Measurements from ENCODE around the gene FOXP2. TPM values are rescaled to one million over a fixed set of nuclear protein-coding genes. Genes with fewer than 3 reads are reported as not detected.

The FOXP2 gene
- total RNA-seq, 1 donor from 2014 or later: 0.64 TPM

DNA sequence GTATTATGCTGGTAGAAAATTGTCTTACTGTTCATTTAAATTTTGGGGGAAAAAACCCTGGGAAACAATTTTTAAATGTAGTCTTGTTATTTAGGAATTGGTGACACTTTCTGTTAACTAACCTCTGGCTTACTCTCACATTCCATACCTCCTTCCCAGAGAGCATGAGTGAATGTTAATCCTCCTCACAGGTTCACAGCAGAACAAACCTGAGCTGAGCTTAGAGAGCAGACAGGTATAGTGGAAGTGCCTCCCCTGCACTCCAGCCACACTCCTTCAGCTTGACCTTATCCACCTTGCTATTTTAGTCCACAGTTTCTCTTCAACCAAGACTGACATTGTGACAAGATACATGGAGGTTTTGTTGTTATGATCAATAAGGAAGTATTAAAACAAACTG lies 235.9 kb downstream of the FOXP2 start:
- DNase-seq (ENCODE audit: low read depth): no peak

DNA sequence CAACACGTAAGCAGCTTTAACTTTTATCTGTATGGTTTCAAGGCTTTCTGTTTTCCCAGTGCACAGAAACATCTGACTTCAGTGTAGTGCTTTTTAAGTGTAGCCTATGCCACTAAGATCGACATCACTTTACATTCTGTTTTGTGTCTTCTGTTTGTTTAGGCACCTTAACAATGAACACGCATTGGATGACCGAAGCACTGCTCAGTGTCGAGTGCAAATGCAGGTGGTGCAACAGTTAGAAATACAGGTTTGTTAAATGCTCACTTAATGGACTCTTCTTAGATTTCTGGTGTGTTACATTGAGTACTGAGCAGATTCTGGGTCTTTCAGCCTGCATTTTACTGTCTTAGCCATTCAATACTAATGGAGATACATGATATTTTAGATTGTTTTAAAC lies 237.4 kb downstream of the FOXP2 start:
- DNase-seq (ENCODE audit: low read depth): no peak

DNA sequence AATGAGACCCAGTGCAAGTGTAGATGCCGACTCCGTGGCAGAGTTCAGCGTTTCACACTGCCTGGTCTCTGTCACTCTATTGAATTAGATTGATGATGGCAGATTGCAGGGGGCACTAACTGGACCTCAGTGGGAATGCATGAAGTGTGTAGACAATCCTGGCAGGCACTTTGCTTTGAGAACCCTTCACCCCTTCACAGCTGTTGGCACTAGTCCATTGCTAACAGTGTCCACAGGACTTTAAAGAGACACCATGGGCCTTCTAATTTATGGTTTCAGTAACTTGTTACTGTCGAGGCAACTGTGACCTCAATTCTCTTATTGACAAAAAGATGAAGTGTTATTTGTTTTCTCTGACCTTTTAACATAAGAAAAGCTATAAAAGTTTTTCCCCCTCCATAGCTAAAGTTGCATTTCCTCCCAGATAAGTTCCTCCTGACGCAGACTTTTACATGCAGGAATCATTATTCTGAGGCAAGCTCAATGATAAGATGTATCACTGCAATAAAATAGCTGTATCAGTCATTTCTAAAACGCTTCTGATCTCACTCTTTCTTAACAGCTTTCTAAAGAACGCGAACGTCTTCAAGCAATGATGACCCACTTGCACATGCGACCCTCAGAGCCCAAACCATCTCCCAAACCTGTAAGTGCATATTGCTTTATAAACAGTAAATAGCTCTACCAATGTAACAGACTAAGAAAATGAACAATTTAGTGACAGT lies 238.9 kb downstream of the FOXP2 start:
- DNase-seq (ENCODE audit: low read depth): peak; percentile 32

DNA sequence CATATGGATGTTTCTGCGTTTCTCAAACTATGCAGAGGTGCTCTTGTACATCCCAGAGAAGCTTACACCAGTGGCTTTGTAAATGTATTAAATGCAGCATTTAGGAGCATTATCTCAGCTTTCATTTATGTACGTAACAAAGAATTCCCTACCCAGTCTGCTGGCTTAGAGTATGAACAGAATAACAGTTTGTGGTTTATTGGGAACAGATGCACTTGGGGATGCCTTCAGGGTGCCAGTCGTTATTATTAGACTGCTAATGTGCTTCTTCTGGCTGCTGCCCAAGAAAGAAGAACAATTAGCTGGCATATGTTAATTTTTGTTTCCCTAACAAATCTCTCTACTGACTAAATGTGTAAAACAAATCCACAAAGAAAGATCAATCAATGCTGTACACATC lies 241.9 kb downstream of the FOXP2 start:
- DNase-seq (ENCODE audit: low read depth): peak; percentile 74

DNA sequence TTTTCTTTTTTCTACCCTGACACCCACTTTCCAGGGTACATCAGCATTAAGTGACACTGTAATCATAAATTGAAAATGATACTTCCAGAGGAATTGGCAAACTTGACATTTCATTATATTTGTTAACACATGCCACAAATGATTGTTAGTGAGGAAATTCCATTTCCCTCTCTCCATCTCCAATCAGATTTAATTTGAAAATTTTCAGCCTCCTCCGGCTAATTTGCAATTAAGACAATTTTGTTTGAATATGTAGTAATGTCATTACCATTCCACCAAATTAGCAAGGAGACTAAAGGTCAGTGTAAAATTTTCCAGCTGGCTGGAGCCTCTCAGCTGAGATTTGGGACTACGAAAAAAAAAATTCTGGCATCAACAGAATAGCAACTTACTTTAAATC lies 242.7 kb downstream of the FOXP2 start:
- DNase-seq (ENCODE audit: low read depth): no peak

DNA sequence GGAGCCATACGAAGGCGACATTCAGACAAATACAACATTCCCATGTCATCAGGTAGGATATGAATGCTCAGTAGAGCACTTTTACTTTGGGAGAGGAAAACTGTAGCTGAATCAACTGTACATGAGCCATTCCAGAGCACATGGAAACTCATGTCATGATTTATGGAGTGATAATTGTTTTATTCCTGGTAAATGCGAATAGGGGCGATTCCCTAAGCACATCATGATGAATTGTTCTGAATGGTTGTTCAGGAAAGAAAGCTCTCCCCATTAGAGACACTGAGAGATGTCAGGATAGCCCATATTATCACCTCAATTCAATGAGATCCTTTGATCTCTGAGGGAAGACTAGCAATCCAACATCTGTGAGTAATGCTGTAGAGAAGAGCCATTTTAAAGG lies 243.6 kb downstream of the FOXP2 start:
- DNase-seq (ENCODE audit: low read depth): no peak

DNA sequence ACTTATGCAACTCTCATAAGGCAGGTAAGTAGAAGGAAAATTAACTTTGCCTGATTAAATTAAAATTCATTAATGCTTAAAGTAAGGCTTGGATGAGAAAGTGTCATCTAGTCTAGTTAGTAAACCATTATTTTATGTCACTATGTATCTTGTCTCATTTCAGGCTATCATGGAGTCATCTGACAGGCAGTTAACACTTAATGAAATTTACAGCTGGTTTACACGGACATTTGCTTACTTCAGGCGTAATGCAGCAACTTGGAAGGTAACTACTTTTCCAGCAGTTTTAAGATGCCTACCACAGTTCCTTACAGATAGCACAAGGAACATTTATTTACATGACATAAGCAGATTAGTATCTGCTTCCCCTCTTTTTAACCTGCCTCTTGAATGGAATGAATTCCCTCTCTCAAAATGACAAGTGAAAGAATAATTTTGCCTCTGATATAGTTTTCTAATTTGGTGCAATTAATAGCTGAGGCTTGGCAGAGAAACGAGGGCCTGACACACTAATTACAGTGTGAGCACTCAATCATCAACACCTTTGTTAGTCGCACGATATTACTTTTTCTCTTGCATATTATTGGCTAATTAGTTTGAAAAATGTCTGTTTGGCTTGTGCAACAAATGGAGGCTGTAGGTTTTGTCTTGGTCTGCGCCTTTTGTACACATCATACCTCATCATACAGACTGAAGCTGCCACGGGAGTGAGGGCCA lies 245.0 kb downstream of the FOXP2 start:
- no peak for DNase-seq (ENCODE audit: low read depth)

DNA sequence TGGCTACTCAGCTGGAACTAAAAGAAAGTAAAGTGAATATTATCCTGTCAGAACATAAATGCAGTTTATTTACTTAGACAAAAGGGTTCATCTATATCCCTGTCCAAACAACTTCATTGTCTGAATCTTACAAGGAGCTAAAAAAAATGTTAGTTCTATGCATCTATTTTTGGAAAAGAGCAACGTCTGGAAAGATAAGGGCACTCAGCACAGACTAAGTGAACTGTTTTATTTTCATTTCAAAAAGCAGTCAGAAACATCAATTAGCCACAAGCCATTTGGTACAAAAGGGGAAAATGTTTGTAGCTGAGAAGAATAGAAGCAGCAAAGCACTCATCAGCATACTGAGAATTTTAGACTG lies 245.5 kb downstream of the FOXP2 start:
- no peak for DNase-seq (ENCODE audit: low read depth)

DNA sequence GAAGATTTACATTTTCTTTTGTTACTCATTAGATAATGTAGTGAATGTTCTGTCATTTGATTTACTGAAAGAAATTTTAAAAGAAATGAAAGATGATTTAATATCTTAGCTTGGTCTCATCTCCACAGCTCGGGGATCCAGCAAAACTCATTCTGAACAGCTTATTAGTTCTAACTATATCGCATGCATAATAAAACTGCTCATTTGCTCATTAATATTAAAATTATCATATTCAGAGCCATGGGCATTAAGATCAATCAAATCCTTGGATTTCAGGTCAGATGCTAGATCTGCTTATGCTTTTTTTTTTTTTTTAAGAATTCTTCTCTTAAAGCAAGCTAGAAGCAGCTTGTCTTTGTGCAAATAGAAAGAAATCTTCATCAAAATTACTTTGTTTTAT lies 246.1 kb downstream of the FOXP2 start:
- no peak for DNase-seq (ENCODE audit: low read depth)

DNA sequence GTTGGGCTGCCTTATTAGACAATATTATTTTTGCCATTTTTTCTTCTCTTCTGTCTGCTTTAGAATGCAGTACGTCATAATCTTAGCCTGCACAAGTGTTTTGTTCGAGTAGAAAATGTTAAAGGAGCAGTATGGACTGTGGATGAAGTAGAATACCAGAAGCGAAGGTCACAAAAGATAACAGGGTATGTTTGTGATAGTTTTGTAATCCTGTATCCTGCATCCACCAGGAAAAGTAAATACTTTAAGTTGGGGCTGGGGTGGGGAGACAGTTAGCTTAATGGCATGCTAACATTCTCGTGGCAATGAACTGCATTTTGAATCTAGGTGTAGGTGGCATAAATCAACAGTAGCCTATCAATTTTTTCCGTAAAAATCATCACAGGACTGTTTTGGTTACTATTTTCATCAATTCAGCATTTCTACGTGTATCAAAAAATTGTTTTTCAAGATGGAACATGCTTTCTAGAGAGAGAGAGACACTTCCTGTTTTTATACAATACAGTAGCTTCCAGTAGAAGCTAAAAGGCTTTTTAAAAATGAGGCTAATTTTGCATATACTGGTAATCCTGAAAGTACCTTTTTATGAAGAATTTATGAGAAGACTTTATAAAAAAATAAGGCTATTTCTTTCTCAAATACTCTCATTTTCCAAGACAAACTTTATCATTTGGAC lies 247.5 kb downstream of the FOXP2 start:
- DNase-seq (ENCODE audit: low read depth): no peak

DNA sequence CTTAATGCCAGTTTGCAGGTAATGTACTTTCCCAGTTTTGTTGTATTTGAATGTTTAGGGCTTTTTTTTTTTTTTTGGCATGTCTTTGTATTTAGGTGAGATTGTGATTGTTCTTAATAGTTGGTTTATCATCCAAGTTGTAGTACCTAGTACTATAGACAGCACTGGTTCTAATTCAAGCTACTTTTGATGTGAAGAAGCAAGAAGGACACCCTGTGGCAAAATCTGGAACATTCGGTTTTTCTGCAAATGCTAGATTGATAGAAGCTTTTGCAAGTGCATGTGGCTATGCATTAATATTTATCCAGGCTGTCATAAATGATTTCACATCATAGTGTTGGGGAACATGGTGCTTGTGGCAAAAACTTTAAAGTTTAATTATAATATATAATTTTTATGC lies 248.9 kb downstream of the FOXP2 start:
- DNase-seq (ENCODE audit: low read depth): peak; percentile 30

DNA sequence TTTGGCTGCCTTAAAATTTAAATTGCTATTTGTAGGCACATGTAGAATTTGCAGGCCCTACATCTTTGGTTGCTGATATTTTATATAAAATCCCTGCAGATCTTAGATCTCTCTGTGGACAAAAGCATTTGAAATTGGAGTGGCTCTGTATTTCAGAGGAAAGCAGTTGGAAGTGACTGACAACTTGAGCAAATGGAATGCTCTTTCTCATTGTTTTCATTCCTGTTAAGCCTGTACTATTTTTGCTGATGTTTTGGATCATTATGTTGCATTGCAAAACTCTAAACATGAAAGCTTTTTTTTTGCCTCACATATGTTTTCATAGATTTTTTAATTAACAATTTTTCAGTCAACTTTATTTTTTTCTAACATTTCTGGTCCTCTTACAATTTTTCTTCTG lies 256.1 kb downstream of the FOXP2 start:
- peak; percentile 26 for DNase-seq (ENCODE audit: low read depth)

DNA sequence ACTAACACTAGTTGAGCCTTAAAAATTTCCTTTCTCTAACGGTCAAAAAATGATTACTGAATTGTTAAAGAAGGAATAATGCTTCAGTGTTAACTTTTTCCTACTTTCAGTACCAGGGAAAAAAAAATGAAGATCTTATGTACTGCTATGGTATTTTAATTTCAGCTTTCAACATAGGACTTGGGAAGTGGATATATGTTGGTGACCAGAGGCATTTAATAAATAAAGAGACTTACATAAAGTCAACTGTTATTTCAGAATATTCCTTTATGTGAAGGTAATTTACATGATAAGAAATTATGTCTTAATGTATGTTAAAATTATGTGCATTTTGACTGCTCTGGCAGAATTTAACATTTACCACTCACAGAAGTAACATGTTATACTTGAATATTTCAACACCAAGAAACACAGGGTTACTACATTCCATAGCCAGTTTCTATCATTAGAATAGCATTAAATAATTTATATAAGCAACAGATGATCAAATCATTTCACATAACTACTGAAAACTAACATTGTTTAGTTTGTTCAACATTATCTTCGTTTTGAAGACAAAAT lies 257.0 kb downstream of the FOXP2 start:
- DNase-seq (ENCODE audit: low read depth): no peak

DNA sequence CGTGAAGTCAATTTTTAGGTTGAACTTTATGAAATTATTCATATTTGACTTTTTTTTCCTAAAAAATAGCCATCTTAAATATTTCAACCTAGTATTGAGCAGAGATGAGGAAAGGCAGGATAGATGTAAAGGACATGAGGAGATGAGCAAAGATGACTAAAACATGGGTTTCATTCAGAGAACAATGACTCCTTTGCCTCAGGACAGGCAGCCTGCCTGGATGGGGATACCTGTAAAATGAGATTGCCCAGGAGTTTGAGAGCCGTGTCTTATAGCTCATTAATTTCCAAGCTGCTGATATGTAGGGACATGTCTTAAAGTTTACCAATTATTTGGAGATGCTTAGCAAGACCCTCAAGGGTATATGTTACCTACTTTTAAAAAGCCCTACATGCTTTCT lies 263.5 kb downstream of the FOXP2 start:
- DNase-seq (ENCODE audit: low read depth): no peak

DNA sequence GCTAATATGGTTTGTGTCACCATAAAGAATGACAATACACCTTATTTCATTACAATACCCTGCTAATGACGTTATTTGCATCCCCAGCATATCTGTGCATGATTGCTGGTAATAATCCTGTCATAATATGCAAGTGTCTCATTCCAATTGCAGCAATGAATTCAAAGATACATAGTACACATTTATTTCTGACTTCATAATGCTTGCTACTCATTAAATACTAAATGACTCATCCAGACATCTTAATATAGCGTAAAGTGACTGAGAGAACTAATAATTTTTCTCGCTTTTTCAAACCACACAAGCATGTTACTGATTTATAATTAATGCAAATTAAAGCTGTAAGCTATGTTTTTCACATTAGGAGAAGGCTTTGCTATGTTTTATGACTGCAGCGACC lies 272.6 kb downstream of the FOXP2 start:
- no peak for DNase-seq (ENCODE audit: low read depth)

DNA sequence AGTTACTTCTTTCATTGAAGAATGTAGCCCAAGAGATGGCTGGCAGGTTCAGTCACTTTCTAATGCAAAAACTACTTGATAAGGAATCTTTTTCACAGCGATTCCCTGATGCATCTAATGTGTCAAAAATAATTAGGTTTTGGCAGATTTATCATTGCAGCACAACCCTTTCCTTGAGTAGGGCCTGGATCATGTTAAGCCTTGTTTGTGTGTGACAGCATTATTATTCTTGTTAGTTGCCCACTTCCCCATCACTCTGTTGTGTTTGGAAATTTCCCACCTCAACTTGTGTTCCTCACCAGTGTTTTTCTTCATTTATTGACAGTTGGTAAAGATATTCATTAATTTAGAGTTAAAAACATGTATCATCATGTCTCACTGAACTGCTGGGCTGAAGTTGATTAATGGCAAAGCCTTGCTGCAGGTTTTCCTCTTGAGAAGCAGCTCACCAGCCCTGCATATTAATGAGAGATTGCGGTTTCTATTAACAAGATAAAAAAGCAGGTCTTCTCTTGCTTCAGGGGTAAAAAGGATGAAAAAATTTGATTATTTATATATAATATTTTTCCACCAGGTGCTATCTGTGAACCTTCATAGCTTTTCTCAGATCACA lies 273.9 kb downstream of the FOXP2 start:
- DNase-seq (ENCODE audit: low read depth): no peak

DNA sequence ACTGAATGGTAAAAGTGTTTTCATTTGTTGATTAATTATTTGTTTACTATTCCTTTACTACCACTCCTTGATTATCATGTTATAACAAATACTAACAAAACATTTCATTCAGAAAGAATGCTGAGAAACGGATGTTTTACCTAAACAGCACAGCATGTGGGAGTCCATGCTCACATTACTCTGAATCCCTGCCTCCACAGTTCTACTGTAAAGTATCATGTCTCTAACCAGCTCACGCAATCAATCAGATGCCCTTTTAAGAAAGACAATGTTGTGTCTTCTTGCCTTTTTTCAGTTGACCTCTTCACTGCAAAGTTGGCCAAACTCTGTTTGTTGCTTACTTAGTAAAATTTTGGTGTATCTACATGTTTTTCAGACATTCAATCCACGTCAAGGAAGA lies 274.8 kb downstream of the FOXP2 start:
- no peak for DNase-seq (ENCODE audit: low read depth)

DNA sequence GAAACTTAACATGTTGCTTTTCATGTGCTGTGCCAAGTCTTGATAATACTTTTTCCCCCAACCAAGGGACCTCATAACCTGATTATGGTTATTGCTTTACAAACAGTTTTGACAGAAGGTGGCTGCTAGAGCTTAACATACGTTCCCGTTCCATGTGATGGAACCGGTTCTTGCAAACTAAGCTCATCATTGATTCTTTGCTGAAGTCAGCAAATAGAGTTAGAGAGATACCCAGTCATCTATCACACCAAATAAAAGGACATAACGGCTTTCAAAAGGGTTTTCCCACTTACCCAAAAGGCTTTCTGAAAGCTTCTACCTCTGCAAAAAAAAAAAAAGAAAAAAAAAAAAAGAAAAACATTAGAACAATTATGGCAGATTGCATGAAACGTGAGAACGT lies 277.0 kb downstream of the FOXP2 start:
- no peak for DNase-seq (ENCODE audit: low read depth)

DNA sequence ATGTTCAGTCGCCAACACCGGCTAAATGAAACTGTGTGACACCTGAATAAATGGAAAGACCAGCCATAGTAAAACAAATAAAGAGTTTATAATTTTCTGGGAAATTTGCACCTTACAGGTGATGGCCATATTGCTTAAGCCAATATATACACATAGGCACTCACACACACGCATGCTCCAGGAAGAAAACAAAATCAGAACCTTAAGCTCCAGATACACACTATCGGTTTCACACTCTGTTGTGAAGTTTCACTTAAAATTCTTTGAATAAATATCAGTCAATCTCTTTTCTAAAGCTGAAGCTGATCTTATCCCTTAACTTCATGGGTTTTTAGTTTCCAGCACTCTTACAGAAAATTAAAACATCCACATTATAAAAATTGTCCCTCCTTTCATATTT lies 280.6 kb downstream of the FOXP2 start:
- DNase-seq (ENCODE audit: low read depth): no peak

DNA sequence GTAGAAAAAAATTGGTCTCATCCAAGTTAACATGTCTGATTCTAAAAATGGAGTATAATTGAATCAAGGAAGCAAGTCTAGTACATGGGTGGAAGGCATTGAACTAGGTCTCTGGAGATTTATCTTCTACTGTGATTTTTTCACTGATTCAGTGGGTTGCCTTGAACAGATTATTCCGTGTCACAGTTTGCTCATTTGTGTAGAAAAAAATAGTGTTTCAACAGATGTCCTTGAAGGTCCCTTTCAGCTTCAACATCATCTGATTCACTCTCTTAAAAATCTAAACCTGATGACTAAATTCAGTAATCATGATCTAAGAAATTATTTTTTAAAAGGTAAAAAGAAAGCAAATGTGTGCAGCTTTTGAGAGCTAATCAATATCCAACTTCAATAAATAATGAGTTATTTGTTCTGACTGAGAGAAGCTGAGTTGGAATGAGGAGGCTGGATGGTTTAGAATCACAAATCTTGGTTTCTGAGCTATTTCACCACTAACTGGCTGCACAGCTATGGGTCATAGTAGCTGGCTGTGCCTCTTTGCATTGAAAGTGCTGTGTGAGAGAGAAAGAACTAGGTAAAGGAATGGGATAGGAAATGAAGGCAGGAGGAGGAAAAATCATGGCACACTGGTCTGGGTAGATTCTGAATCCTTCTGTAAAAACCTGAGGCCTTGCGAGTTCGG lies 285.8 kb downstream of the FOXP2 start:
- DNase-seq (ENCODE audit: low read depth): no peak

DNA sequence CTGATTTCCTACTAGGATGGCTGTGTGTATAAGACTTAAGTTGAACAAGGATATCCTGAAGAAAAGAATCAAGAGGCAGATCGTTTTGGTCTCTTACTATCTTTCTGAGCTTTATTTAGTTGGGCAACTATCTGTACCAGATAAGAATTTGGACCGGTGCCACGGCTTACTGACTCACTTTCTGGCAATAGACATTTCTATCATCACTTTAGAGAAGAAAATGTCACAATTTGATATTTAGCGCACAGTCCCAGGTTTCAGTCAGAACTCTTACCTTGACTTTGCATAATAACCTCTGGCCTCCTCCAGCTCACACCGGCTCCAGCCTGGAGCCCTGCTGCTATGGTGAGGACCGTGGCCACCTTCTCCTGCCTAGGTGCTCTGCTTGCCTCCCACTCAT lies 289.1 kb downstream of the FOXP2 start:
- DNase-seq (ENCODE audit: low read depth): peak; percentile 25

Measured in myocyte (in vitro differentiated cells).